Stimulated activated CD4-positive, alpha-beta T cell treated with anti-CD3 and anti-CD28 coated beads, Interleukin-4, amount 100 ng/mL, for 4 hours (primary cell): ENCODE data around the gene TNFRSF8.
"Not testable (repeated sequence)": the region's sequence is repeated elsewhere in the genome, so short reads cannot be mapped to it uniquely, and the experiment has no call there.

Experiments
- DNase-seq, 2 experiments: peaks; one replicate each; pipeline ENCODE4 v3.0.0-alpha.2; 2020

TNFRSF8 gene

GRCh38 chr1:12063141-12064072 is at the start of gene TNFRSF8:
Gene TNFRSF8 (plus strand): TSS chr1:12063303. CDS start chr1:12063599, 296 bp downstream.
- DNase-seq, result peak; percentile 46 to 59

GRCh38 chr1:12014141-12014991 is 48.7 kb upstream of the TNFRSF8 start:
- DNase-seq, result no peak

GRCh38 chr1:12015001-12015491 is 48.1 kb upstream of the TNFRSF8 start:
- no peak for DNase-seq

GRCh38 chr1:12015499-12015898 is 47.6 kb upstream of the TNFRSF8 start:
- DNase-seq, result no peak

- DNase-seq, result no peak
Measured at GRCh38 chr1:12016182-12016581, 46.9 kb upstream of the TNFRSF8 start.

- no peak for DNase-seq
Measured at GRCh38 chr1:12019858-12020509, 43.1 kb upstream of the TNFRSF8 start.

GRCh38 chr1:12021616-12022015 is 41.5 kb upstream of the TNFRSF8 start:
- DNase-seq, result no peak

- DNase-seq, result no peak
Measured at GRCh38 chr1:12022036-12022435, 41.1 kb upstream of the TNFRSF8 start.

- no peak for DNase-seq
Measured at GRCh38 chr1:12026586-12026985, 36.5 kb upstream of the TNFRSF8 start.

GRCh38 chr1:12028248-12028647 is 34.9 kb upstream of the TNFRSF8 start:
- no peak for DNase-seq

- no peak for DNase-seq
Measured at GRCh38 chr1:12028957-12029511, 34.1 kb upstream of the TNFRSF8 start.

- no peak for DNase-seq
Measured at GRCh38 chr1:12029720-12030339, 33.3 kb upstream of the TNFRSF8 start.

- peak in 1 of 2 experiments; percentile 33 for DNase-seq
Measured at GRCh38 chr1:12031039-12031980, 31.8 kb upstream of the TNFRSF8 start.

GRCh38 chr1:12032161-12032621 is 30.9 kb upstream of the TNFRSF8 start:
- no peak for DNase-seq

- DNase-seq, result not testable (repeated sequence)
Measured at GRCh38 chr1:12033441-12033840, 29.7 kb upstream of the TNFRSF8 start.

- DNase-seq, result no peak
Measured at GRCh38 chr1:12034381-12034801, 28.7 kb upstream of the TNFRSF8 start.

- DNase-seq, result no peak
Measured at GRCh38 chr1:12035312-12035711, 27.8 kb upstream of the TNFRSF8 start.

- no peak for DNase-seq
Measured at GRCh38 chr1:12037486-12038355, 25.4 kb upstream of the TNFRSF8 start.

- DNase-seq, result no peak
Measured at GRCh38 chr1:12038356-12039163, 24.5 kb upstream of the TNFRSF8 start.
